ENCODE data around the gene MB21D2. TPM values are rescaled to one million over a fixed set of nuclear protein-coding genes. Genes with fewer than 3 reads are reported as not detected.
A peak's percentile ranks its signal among the peaks of the same experiment; 100 is the strongest.

Gene MB21D2
- total and polyA plus RNA-seq, 7 experiments from 2014 or later = 1.7 to 21.5 (median 3.3) TPM

DNA sequence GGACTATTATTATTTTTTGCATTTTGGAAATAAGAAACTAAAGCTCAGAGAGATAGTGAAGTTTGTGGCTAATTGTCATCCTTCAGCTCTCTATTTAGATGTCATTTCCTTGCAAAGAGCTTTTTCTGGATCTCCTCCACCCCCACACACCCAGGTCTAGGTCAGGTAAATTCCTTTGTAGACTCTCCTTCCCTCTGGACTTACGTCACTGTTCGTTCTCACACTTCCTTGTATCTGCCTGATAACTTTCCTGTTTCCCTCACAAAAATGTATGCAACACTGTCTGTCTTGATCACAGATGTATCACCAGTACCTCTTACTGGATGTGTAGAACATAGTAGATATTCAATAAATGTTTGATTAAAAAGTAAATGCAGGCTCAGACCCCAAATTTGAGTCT, 6.1 kb upstream of the MB21D2 start:
- CTCF ChIA-PET = interaction anchor here (0.6 kb wide), 1 partner anchor 107 kb away, joined by 4 read pairs; no protein-coding TSS in a partner anchor
- H3K9me3 ChIP-seq (ENCODE audit: control insufficient read depth in 2 of 3, low read length in 3 of 3) = no peaks in the 10 kb centered on the region

DNA sequence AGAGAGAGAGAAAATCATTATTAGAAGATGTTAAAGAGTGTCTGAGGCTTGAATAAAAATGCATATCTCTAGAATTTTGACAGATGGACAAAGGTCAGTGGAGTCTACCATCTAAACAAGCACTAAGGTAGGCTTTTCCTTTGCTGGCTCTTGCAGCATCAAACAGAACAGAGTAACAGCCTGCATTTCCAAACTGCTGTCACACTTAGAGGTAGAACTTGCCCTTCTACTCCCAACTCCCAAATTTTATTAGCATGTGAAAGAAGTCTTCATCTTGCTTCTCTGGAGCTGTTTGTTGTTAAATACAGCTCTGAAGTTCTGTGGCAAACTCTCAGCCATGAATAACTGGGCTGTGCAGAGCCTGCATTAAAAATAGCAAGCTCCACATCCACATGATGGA, 4.1 kb upstream of the MB21D2 start:
- ChIA-PET CTCF (no interaction called here), POLR2A (no interaction called here)
- peaks cover 0 to 28% (median 22%) of the 10 kb centered on the region in 7 donors for H3K4me1 Mint-ChIP-seq
- H3K4me3 ChIP-seq (ENCODE audit: low read length) = no peak overlapping the region
- H3K36me3 ChIP-seq (ENCODE audit: control insufficient read depth in 2 of 3, insufficient read depth in 3 of 3, low read length in 3 of 3) = no peaks in the 10 kb centered on the region
- H3K27me3 ChIP-seq (ENCODE audit: control insufficient read depth in 2 of 2, insufficient read depth in 2 of 2, low read length in 2 of 2) = no peaks in the 10 kb centered on the region
- intact Hi-C loops (cut with micrococcal nuclease) = no loop called here
- H3K9me3 ChIP-seq (ENCODE audit: control insufficient read depth in 2 of 3, low read length in 3 of 3) = no peaks in the 10 kb centered on the region
- H3K27ac ChIP-seq (ENCODE audit: low read depth, low read length) = no peak overlapping the region
- peaks cover 27 to 50% (median 34%) of the 10 kb centered on the region in 5 donors for H3K27me3 Mint-ChIP-seq
- H3K4me1 ChIP-seq (ENCODE audit: control insufficient read depth in 2 of 2, insufficient read depth in 2 of 2, low read length in 2 of 2) = peaks cover 0 to 4% of the 10 kb centered on the region in 2 donors
- H3K36me3 Mint-ChIP-seq = peaks cover 0 to 4% (median 0%) of the 10 kb centered on the region in 5 donors
- H3K9me3 Mint-ChIP-seq = no peaks in the 10 kb centered on the region
- H3K4me3 Mint-ChIP-seq = no peak overlapping the region
- ATAC-seq = no peak
- DNase-seq = no peak
- no peak overlapping the region for H3K27ac Mint-ChIP-seq

More for the DNA sequence above, 6.1 kb upstream of the MB21D2 start:
- Histone ChIP-seq H3K27ac (ENCODE audit: low read depth, low read length) (no peak overlapping the region), H3K36me3 (ENCODE audit: control insufficient read depth in 2 of 3, insufficient read depth in 3 of 3, low read length in 3 of 3) (no peaks in the 10 kb centered on the region), H3K4me1 (ENCODE audit: control insufficient read depth in 2 of 2, insufficient read depth in 2 of 2, low read length in 2 of 2) (no peaks in the 10 kb centered on the region), H3K27me3 (ENCODE audit: control insufficient read depth in 2 of 2, insufficient read depth in 2 of 2, low read length in 2 of 2) (no peaks in the 10 kb centered on the region), H3K4me3 (ENCODE audit: low read length) (no peak overlapping the region)
- Mint-ChIP-seq H3K9me3 (no peaks in the 10 kb centered on the region), H3K4me1 (peaks cover 0 to 16% (median 10%) of the 10 kb centered on the region in 7 donors), H3K36me3 (no peaks in the 10 kb centered on the region), H3K4me3 (no peak overlapping the region), H3K27me3 (peaks cover 18 to 39% (median 27%) of the 10 kb centered on the region in 5 donors), H3K27ac (no peak overlapping the region)
- intact Hi-C loops (cut with micrococcal nuclease) = no loop called here
- DNase-seq (no peak), ATAC-seq (no peak)
- POLR2A ChIA-PET = no interaction called here

DNA sequence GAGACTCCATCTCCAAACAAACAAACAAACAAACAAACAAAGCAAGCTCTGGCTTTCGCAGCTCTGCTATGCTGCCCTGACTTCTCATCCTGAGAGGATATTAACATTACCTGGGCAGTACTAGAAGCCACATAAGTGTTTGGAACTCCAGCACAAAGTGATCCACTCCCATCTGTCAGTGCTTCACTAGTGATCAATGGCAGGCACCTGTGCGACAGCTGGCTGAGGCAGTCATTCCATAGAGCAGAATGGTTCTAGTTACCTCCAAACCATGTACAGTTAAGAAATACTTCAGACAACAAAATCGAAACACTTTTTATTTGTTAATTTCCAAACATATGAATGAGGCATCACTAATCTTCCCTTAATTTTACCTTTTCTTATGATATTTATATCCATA, 2.8 kb upstream of the MB21D2 start:
- DNase-seq = no peak
- Histone ChIP-seq H3K9me3 (ENCODE audit: control insufficient read depth in 2 of 3, low read length in 3 of 3) (no peaks in the 10 kb centered on the region), H3K27me3 (ENCODE audit: control insufficient read depth in 2 of 2, insufficient read depth in 2 of 2, low read length in 2 of 2) (no peaks in the 10 kb centered on the region), H3K4me3 (ENCODE audit: low read length) (no peak overlapping the region), H3K36me3 (ENCODE audit: control insufficient read depth in 2 of 3, insufficient read depth in 3 of 3, low read length in 3 of 3) (no peaks in the 10 kb centered on the region), H3K4me1 (ENCODE audit: control insufficient read depth in 2 of 2, insufficient read depth in 2 of 2, low read length in 2 of 2) (peaks cover 0 to 7% of the 10 kb centered on the region in 2 donors), H3K27ac (ENCODE audit: low read depth, low read length) (no peak overlapping the region)
- ChIA-PET CTCF (no interaction called here), POLR2A (interaction anchor here (1.7 kb wide), 1 partner anchor 22 kb away, joined by 5 read pairs; no protein-coding TSS in a partner anchor)
- Mint-ChIP-seq H3K4me3 (no peak overlapping the region), H3K27ac (no peak overlapping the region), H3K9me3 (peaks cover 0 to 2% (median 0%) of the 10 kb centered on the region in 11 donors), H3K36me3 (peaks cover 0 to 4% (median 0%) of the 10 kb centered on the region in 5 donors), H3K4me1 (peaks cover 6 to 38% (median 25%) of the 10 kb centered on the region in 7 donors), H3K27me3 (peaks cover 40 to 64% (median 48%) of the 10 kb centered on the region in 5 donors)
- no peak for ATAC-seq
- intact Hi-C loops (cut with micrococcal nuclease) = no loop called here

DNA sequence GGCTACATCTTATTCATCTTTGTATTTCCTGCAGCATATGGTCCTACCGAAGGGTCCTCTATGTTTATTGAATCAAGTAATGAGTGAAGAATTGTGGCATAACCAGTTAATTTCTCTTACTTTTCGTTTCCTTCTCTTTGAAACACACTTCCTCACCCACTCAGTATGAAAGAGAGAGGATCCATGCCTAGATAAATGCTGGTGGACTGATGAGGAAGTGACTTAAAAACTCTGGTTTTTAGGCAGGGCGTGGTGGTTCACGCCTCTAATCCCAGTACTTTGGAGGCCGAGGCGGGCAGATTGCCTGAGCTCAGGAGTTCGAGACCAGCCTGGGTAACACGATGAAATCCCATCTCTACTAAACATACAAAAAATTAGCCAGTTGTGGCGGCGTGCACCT, 2.2 kb upstream of the MB21D2 start:
- Histone ChIP-seq H3K27me3 (ENCODE audit: control insufficient read depth in 2 of 2, insufficient read depth in 2 of 2, low read length in 2 of 2) (no peaks in the 10 kb centered on the region), H3K36me3 (ENCODE audit: control insufficient read depth in 2 of 3, insufficient read depth in 3 of 3, low read length in 3 of 3) (no peaks in the 10 kb centered on the region), H3K4me3 (ENCODE audit: low read length) (no peak overlapping the region), H3K27ac (ENCODE audit: low read depth, low read length) (no peak overlapping the region), H3K9me3 (ENCODE audit: control insufficient read depth in 2 of 3, low read length in 3 of 3) (no peaks in the 10 kb centered on the region), H3K4me1 (ENCODE audit: control insufficient read depth in 2 of 2, insufficient read depth in 2 of 2, low read length in 2 of 2) (peaks cover 0 to 11% of the 10 kb centered on the region in 2 donors)
- H3K36me3 Mint-ChIP-seq = peaks cover 0 to 4% (median 0%) of the 10 kb centered on the region in 5 donors
- intact Hi-C loops (cut with micrococcal nuclease) = loop anchor here (2.0 to 10.0 kb wide), 4 partner anchors 38 to 675 kb away; partner anchors contain the start of gene OPA1 (in 2 of the 2)
- ChIA-PET POLR2A (interaction anchor here (1.7 kb wide), 1 partner anchor 21 kb away, joined by 5 read pairs; no protein-coding TSS in a partner anchor), CTCF (no interaction called here)
- ATAC-seq = no peak
- peaks cover 6 to 43% (median 30%) of the 10 kb centered on the region in 7 donors for H3K4me1 Mint-ChIP-seq
- DNase-seq = no peak
- peaks cover 43 to 68% (median 52%) of the 10 kb centered on the region in 5 donors for H3K27me3 Mint-ChIP-seq
- no peak overlapping the region for H3K27ac Mint-ChIP-seq
- peaks cover 0 to 2% (median 0%) of the 10 kb centered on the region in 11 donors for H3K9me3 Mint-ChIP-seq
- H3K4me3 Mint-ChIP-seq = peak overlapping the region in 2 of 10 donors; percentile 3 to 41

DNA sequence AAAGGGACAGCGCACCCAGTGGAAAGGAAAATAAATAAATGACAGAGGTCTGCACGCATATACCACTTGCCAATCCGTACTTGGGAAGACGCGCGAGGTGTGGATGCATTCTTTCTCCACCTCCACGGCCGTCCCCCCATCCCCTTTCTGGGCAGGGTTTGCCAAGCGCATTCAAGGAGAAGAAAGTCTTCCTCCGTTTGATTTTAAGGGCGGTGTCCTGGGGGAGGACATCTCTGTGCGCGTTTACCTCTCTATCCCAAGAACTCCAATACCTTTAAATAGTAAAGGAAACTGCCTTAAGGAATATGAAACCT, 576 bp upstream of the MB21D2 start:
- ChIA-PET POLR2A (interaction anchor here (1.0 to 2.7 kb wide), 4 partner anchors 19 to 27 kb away, joined by 3 to 14 read pairs (median 4); no protein-coding TSS in a partner anchor), CTCF (interaction anchor here (0.6 to 0.8 kb wide), 2 partner anchors 19 to 58 kb away, joined by 3 read pairs; no protein-coding TSS in a partner anchor)
- intact Hi-C loops (cut with micrococcal nuclease) = loop anchor here (1.0 to 10.0 kb wide), 6 partner anchors 25 to 677 kb away; partner anchors contain the start of gene OPA1 (in 2 of the 2)
- H3K4me1 ChIP-seq (ENCODE audit: control insufficient read depth in 2 of 2, insufficient read depth in 2 of 2, low read length in 2 of 2) = peaks cover 0 to 11% of the 10 kb centered on the region in 2 donors
- peaks cover 0 to 2% (median 0%) of the 10 kb centered on the region in 11 donors for H3K9me3 Mint-ChIP-seq
- no peaks in the 10 kb centered on the region for H3K36me3 ChIP-seq (ENCODE audit: control insufficient read depth in 2 of 3, insufficient read depth in 3 of 3, low read length in 3 of 3)
- H3K27ac ChIP-seq (ENCODE audit: low read depth, low read length) = peak overlapping the region; percentile 71
- peaks cover 0 to 10% (median 0%) of the 10 kb centered on the region in 5 donors for H3K36me3 Mint-ChIP-seq
- H3K27ac Mint-ChIP-seq = peak overlapping the region; percentile 63 to 96 (median 90)
- ATAC-seq (no peak), DNase-seq (no peak)
- no peaks in the 10 kb centered on the region for H3K27me3 ChIP-seq (ENCODE audit: control insufficient read depth in 2 of 2, insufficient read depth in 2 of 2, low read length in 2 of 2)
- H3K4me3 Mint-ChIP-seq = peak overlapping the region; percentile 88 to 99 (median 92)
- peaks cover 43 to 73% (median 59%) of the 10 kb centered on the region in 5 donors for H3K27me3 Mint-ChIP-seq
- no peaks in the 10 kb centered on the region for H3K9me3 ChIP-seq (ENCODE audit: control insufficient read depth in 2 of 3, low read length in 3 of 3)
- peak overlapping the region; percentile 53 for H3K4me3 ChIP-seq (ENCODE audit: low read length)
- H3K4me1 Mint-ChIP-seq = peaks cover 6 to 54% (median 41%) of the 10 kb centered on the region in 7 donors

DNA sequence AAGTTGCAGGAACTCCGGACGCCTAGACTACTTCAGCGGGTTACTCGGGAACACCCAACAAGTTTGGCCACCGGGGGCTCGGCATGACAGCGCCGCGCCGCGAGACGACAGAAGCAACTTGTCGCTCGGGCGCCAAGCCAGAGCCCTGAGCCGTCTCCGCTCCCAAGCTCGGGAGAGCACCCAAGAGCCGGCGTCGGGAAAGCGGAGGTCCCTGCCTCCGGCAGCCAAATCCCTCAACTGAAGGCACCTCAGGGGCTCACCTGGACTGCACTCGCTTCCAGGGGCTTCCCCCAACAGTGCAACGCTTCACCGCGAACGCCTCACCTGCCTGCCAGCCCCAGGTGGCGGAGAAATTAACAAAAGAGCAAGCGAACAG, 640 bp downstream of the MB21D2 start:
- H3K27ac ChIP-seq (ENCODE audit: low read depth, low read length) = peak overlapping the region; percentile 72
- peak; percentile 60 for ATAC-seq
- peak overlapping the region; percentile 88 for H3K4me3 ChIP-seq (ENCODE audit: low read length)
- POLR2A ChIA-PET = interaction anchor here (0.6 to 2.7 kb wide), 3 partner anchors 18 to 23 kb away, joined by 3 to 14 read pairs (median 4); no protein-coding TSS in a partner anchor
- intact Hi-C loops (cut with micrococcal nuclease) = loop anchor here (1.0 to 10.0 kb wide), 7 partner anchors 18 to 678 kb away; partner anchors contain the start of gene OPA1 (in 2 of the 2)
- Mint-ChIP-seq H3K27ac (peak overlapping the region; percentile 73 to 95 (median 87)), H3K27me3 (peaks cover 45 to 70% (median 60%) of the 10 kb centered on the region in 5 donors), H3K4me3 (peak overlapping the region; percentile 88 to 99 (median 92)), H3K4me1 (peaks cover 6 to 58% (median 42%) of the 10 kb centered on the region in 7 donors), H3K9me3 (peaks cover 0 to 2% (median 0%) of the 10 kb centered on the region in 11 donors), H3K36me3 (peaks cover 0 to 16% (median 0%) of the 10 kb centered on the region in 5 donors)
- no peaks in the 10 kb centered on the region for H3K36me3 ChIP-seq (ENCODE audit: control insufficient read depth in 2 of 3, insufficient read depth in 3 of 3, low read length in 3 of 3)
- peak in 8 of 9 donors; percentile 11 to 52 (median 31) for DNase-seq
- CTCF ChIA-PET = no interaction called here
- H3K4me1 ChIP-seq (ENCODE audit: control insufficient read depth in 2 of 2, insufficient read depth in 2 of 2, low read length in 2 of 2) = peaks cover 0 to 11% of the 10 kb centered on the region in 2 donors
- H3K9me3 ChIP-seq (ENCODE audit: control insufficient read depth in 2 of 3, low read length in 3 of 3) = no peaks in the 10 kb centered on the region
- no peaks in the 10 kb centered on the region for H3K27me3 ChIP-seq (ENCODE audit: control insufficient read depth in 2 of 2, insufficient read depth in 2 of 2, low read length in 2 of 2)

All from naive thymus-derived CD4-positive, alpha-beta T cell (primary cell).